Measurements from ENCODE around the gene NISCH.

DNA sequence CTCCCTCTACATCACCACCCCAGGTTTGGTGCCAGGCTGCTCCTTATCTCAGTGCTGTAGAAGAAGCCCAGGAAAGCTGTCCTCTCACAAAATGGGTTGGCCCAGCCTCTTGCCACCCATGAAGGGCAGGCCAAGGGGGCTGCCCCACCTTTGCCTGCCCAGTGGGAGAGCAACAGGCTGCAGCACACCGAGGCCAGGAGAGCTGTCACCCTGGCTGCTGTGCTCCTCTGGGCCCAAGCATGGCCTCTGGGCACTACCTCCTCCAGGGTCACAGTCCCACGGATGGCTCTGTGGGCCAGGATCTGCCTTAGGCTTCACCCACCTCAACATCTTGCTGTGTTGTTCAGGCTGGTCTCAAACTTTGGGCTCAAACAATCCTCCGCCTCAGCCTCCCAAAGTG, 33.3 kb downstream of the NISCH start:
- TF ChIP-seq FOXM1 (IDR thresholded peaks at IDR 0.05; ENCODE audit: borderline replicate concordance, low read depth) (no peak), TAF1 (IDR thresholded peaks at IDR 0.05; ENCODE audit: low read depth) (no peak), CREB1 (IDR thresholded peaks at IDR 0.05; ENCODE audit: low read depth) (no peak), EP300 (IDR thresholded peaks at IDR 0.05; ENCODE audit: borderline replicate concordance) (no peak)
- TF ChIP-seq, protein P1, sequence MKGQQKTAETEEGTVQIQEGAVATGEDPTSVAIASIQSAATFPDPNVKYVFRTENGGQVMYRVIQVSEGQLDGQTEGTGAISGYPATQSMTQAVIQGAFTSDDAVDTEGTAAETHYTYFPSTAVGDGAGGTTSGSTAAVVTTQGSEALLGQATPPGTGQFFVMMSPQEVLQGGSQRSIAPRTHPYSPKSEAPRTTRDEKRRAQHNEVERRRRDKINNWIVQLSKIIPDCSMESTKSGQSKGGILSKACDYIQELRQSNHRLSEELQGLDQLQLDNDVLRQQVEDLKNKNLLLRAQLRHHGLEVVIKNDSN (IDR thresholded peaks at IDR 0.05): no peak
- TF ChIP-seq, protein P2, sequence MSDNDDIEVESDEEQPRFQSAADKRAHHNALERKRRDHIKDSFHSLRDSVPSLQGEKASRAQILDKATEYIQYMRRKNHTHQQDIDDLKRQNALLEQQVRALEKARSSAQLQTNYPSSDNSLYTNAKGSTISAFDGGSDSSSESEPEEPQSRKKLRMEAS (IDR thresholded peaks at IDR 0.05): no peak
- TF ChIP-seq, protein P3, sequence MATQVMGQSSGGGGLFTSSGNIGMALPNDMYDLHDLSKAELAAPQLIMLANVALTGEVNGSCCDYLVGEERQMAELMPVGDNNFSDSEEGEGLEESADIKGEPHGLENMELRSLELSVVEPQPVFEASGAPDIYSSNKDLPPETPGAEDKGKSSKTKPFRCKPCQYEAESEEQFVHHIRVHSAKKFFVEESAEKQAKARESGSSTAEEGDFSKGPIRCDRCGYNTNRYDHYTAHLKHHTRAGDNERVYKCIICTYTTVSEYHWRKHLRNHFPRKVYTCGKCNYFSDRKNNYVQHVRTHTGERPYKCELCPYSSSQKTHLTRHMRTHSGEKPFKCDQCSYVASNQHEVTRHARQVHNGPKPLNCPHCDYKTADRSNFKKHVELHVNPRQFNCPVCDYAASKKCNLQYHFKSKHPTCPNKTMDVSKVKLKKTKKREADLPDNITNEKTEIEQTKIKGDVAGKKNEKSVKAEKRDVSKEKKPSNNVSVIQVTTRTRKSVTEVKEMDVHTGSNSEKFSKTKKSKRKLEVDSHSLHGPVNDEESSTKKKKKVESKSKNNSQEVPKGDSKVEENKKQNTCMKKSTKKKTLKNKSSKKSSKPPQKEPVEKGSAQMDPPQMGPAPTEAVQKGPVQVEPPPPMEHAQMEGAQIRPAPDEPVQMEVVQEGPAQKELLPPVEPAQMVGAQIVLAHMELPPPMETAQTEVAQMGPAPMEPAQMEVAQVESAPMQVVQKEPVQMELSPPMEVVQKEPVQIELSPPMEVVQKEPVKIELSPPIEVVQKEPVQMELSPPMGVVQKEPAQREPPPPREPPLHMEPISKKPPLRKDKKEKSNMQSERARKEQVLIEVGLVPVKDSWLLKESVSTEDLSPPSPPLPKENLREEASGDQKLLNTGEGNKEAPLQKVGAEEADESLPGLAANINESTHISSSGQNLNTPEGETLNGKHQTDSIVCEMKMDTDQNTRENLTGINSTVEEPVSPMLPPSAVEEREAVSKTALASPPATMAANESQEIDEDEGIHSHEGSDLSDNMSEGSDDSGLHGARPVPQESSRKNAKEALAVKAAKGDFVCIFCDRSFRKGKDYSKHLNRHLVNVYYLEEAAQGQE (IDR thresholded peaks at IDR 0.05; ENCODE audit: low read depth): no peak

Data from Ishikawa (cell line).